Esophagus muscularis mucosa (tissue), 3 donors: ENCODE data around the gene ANKRD13D.

Source experiments
- CTCF ChIP-seq, 3 experiments: fragments of 200-600 bp in 2 of 3; fragments of 450-650 bp in 1 of 3; sonication (generic) in 2 of 3; IDR thresholded peaks; one replicate each; pipeline ENCODE4 v1.5.1; 2017 to 2019; ENCODE audit warnings: antibody characterized with exemption in 3 of 3, mild to moderate bottlenecking in 2 of 3, moderate library complexity in 1 of 3
- POLR2A ChIP-seq: fragments of 450-650 bp; IDR thresholded peaks from one replicate; pipeline ENCODE4 v1.6.1; 2017; ENCODE audit warnings: antibody characterized with exemption, moderate library complexity, mild to moderate bottlenecking, low read depth
- POLR2AphosphoS5 ChIP-seq, 2 donors: sonication (generic); formaldehyde crosslinking; IDR thresholded peaks; one replicate each; pipeline ENCODE4 v1.6.1; 2017; ENCODE audit warnings: antibody characterized with exemption in 2 of 2

- TF ChIP-seq CTCF (IDR thresholded peaks at IDR 0.05) (no peak), POLR2A (no peak), POLR2AphosphoS5 (IDR thresholded peaks at IDR 0.05) (no peak)
Observed at GRCh38 chr11:67282155-67282875, 6.8 kb upstream of the ANKRD13D start.
